Suprapubic skin (tissue), 3 donors: Measurements from ENCODE around the gene CLDN8.

Source experiments
- CTCF ChIP-seq, 2 donors: fragments of 200-600 bp in 1 of 2; fragments of 450-650 bp in 1 of 2; sonication (generic) in 1 of 2; IDR thresholded peaks; one replicate each; pipeline ENCODE4 v1.5.1; 2016 to 2019; ENCODE audit warnings: antibody characterized with exemption in 2 of 2, mild to moderate bottlenecking in 1 of 2, moderate library complexity in 1 of 2
- EP300 ChIP-seq: sonication (generic); formaldehyde crosslinking; IDR thresholded peaks from one replicate; pipeline ENCODE4 v1.6.1; 2017; ENCODE audit warnings: antibody characterized with exemption
- POLR2A ChIP-seq, 2 donors: fragments of 450-650 bp; IDR thresholded peaks; one replicate each; pipeline ENCODE4 v1.6.1; 2017; ENCODE audit warnings: antibody characterized with exemption in 2 of 2, mild to moderate bottlenecking in 2 of 2, moderate library complexity in 2 of 2

GRCh38 chr21:30206551-30207251 lies 9.2 kb downstream of the CLDN8 start:
- TF ChIP-seq POLR2A (IDR thresholded peaks at IDR 0.05): no peak
- TF ChIP-seq CTCF (IDR thresholded peaks at IDR 0.05): no peak
- no peak for TF ChIP-seq EP300
